ENCODE measurements around the gene C16orf92.
"Not testable (repeated sequence)": the region's sequence is repeated elsewhere in the genome, so short reads cannot be mapped to it uniquely, and the experiment has no call there.

The C16orf92 gene

DNA sequence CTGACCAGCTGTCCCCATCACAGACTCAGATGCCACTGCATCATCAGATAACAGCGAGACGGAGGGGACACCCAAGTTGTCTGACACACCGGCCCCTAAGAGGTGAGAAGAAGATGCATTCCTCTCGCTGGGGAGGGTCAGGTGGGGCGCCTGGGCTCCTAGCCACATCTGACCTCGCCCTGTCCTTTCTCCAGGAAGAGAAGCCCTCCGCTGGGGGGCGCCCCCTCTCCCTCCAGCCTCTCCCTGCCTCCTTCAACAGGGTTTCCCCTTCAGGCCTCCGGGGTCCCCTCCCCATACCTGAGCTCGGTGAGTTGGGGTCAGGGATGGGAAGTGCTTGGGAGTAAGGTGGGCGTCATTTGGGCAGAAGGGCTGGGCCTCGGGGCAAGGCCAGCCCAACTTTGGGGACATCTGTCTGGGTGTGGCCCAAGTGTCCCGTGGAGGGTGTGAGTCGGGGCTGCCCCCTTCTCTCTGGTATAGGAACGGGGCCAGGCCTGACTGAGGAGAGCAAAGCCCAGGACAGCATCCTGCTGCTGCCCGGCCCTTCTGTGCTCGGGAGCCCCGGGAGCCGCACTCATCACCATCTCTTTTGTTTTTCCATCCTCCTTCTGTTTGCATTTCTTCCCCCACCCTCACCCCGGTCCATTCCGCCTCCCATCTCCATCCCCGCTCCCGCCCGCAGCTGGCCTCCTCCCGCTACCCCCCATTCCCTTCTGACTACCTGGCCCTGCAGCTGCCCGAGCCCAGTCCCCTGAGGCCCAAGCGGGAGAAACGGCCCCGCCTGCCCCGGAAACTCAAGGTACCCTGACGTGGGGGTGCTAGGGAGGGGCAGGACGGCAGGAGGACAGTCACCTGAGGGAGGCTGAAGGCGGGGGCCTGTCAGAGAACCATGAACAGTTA lies 22.0 kb upstream of the C16orf92 start:
- intact Hi-C loops (cut with DNase I): no loop called here
- peak in 3 of 10 donors; percentile 59 to 71 (median 61) for DNase-seq

DNA sequence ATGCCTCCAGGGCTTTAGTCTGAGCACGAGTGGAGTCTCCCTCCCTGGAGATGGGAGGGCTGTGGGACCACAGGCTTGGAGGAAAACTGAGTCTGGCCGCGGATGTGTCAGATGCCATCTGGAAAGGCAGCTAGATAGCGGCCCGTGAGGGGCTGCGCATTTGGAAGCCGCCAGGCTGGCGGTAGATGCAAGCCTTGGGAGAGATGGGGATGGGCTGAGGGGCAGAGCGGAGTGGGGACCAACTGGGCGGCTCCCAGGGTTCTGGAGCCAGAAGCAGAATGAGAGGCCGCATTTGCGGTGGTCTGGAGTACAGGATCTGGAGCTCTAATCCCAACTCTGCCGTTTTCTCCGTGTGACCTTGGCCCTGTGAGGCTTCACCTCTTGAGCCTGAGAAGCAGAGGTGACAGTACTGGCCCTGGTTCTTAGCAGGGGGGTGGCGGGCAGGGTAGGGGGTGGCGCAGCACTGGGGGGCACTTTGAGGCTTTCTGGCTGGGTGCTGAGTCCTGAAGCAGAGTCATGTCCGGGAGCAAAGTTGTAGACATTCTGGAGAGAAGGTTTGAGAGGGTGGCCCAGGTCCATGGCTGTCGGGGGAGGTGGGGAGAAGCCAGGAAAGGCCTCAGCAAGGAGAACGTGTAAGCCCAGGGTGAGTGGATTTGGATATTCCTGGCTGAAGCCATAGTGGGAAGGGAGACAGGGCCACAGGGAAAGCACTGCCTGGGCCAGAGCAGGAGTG lies 20.2 kb upstream of the C16orf92 start:
- peak in 3 of 10 donors; percentile 25 to 63 (median 56) for DNase-seq
- intact Hi-C loops (cut with DNase I): no loop called here

DNA sequence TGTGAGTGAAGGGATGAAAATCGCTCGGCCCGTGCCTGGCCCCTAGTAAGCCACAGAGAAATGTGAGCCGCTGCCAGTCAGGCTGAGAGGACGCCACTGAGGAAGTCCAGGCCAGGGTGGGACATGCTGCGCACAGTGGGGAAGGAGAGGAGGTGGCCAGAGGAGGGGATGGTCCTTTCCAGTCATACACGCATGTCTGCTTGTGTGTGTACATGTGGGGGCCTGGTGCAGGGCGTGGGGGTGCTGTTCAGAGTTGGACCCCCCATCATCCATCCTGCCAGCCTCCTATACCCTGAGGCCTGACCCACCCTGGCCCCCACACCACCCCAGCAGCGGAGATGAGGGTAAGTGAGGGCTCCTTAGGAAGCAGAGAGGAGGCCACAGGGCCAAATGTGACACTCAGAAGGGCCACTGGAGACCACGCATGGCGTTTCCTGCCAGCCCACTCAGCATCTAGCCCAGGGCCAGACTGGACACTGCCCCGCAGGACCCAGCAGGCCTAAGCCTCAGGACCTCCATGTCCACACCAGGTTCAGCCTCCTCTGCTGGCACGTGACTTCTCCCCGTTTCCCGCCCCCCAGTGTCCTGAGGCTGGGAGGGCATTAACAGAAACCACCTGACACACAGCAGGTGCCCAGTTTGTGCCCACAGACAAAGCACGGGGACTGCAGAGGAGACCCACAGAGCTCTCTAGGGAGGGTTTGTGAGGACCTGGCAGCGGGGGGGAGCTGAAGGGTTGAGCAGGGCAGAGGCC lies 19.2 kb upstream of the C16orf92 start:
- peak in 3 of 10 donors; percentile 64 to 67 (median 65) for DNase-seq
- intact Hi-C loops (cut with DNase I): no loop called here

DNA sequence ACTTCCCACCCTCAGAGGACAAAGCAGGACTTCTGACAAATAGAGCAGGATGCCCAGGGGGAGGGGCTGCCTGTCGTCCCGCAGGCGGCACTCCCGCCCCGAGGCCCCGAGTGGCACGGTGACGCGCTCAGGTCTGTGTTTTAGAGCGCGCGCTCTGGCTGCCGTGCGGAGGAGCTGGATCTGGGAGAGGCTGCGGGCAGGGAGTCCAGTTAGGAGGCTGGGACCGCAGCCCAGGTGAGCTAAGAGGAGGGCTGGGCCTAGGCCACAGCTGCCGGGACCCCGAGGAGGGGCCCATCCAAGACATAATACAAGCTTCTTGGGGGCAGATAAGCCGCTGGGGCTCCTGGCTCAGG lies 18.6 kb upstream of the C16orf92 start:
- intact Hi-C loops (cut with DNase I): no loop called here
- DNase-seq: peak in 2 of 10 donors; percentile 81 to 85

DNA sequence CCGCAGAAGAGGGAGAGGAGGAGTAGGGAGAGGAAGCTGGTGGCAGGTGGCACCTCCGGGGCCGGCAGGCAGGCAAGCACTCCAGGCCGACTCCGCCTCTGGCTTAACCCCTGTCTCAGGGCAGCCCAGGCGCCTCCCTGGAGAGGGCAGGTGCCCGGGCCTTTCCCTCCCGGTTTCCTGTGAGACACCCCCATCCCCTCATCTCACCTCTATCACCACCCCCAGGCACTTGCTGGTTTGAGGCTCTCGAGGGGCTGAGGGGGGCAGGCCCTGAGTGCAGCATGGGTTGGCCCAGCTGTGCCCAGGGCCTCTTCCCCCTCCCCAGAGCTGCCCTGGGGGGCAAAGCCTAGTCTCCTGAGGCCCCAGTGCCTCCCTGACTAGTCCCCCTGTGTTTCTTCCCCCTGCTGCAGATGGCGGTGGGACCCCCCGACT lies 18.2 kb upstream of the C16orf92 start:
- DNase-seq: peak in 1 of 10 donors; percentile 73
- intact Hi-C loops (cut with DNase I): no loop called here

DNA sequence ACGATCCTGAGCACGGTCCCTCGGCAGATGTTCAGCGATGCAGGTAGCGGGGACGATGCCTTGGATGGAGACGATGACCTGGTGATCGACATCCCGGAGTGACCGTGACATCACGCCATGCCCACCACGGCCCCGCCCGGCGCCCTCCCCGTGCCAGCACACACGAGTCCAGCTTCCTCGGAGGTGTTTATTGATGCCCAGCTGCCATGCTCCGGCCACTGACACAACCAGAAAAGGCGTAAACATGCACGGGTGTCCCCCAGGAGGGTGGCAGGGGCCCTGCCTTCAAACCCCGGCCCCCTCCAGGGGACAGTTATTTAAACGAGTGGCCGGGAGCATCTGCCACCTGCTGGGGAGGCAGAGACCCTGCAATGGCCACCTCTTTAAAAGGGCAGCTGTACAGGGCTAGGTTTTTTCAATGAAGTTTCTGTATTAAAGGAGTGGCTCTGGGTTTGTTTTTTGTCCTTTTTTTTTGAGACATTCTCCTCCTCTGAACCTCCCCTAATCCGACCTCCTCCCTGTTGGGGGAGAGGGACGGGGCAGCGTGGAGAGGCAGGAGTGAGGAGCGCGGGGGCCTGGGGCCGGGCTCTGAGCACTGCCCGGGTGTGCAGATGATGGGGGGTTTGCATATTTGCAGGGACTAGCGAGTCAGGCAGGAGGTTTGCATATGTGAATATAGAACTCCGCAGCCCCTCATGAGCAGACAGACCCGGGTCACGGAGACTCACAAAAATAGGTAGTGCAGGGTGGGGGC lies 17.5 kb upstream of the C16orf92 start:
- DNase-seq: peak in 4 of 10 donors; percentile 35 to 85 (median 80)
- intact Hi-C loops (cut with DNase I): no loop called here

DNA sequence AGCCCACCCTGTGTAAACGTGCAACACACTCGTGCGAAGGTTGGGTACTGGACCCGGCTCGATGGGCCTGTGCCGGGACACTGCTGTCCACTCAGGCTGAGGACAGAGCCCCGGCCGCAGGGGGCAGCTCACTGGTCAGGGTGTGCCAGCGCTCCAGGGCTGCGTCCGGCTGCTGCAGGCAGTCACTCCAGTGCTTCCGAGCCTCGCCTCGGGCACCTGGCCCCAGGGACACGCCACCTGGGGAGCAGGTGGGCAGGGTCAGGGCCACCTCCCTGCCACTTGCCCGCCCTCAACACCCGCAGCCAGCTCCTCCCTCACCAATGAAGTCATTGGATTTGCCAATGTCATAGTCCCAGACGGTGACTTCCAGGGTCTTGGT lies 16.9 kb upstream of the C16orf92 start:
- intact Hi-C loops (cut with DNase I): no loop called here
- peak in 2 of 10 donors; percentile 56 to 85 for DNase-seq

DNA sequence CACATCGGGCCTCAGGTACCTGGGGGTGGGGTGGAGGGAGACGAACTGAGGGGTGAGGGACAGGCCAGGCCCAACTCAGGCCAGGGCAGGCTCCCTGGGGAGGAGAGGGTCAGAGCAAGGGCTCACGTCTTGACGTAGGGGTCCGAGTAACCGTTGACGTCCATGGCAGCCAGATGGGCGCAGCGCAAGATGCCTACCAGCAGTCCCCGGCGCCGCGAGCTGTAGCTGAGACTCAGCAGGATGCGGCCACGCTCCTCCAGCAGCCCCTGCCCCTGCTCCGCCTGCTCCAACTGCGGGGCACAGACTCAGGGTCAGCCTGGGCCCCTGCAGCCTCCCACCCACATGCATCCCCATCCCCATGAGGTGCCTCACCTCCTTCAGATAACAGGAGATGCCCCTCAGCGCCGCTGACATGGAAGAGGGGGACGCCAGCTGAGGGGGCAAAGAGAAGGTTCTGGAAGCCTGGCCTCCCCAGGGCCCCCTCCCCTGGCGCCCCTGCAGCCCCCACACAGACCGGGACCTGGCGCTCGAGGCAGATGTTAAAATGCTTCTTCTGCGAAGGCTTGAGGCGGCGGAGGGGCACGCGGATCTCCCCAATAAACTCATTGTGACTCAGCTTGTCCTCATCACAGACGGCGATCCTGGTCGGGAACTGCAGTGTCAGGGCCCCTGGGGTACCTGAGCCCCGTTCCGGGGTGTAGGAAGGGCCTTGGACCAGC lies 16.2 kb upstream of the C16orf92 start:
- DNase-seq: peak in 2 of 10 donors; percentile 55 to 77
- intact Hi-C loops (cut with DNase I): no loop called here

DNA sequence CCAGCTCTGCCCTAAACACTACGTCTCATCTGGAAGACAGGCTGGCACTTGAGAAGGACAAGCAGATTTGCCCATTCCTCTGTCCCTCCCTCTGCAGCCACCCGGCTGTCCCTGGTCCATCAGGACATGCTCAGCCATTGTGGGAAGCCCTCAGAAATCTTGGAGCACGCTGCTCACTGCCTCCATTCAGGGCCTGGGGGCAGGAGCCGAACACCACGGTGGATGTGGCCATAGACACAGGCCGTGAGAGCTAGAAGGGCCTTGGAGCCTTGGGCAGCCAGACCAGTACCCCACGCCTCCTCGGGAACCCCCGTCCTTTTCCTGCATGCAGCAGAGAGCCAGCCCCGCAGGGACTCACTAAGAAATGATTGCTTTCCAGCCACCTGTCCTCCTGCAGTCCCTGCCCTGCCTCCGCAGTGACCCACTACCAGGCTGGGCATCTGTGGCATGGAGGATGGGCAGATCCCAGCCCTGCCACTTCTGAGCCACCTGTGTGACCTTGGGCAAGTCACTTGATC lies 15.6 kb upstream of the C16orf92 start:
- no peak for DNase-seq
- intact Hi-C loops (cut with DNase I): no loop called here

DNA sequence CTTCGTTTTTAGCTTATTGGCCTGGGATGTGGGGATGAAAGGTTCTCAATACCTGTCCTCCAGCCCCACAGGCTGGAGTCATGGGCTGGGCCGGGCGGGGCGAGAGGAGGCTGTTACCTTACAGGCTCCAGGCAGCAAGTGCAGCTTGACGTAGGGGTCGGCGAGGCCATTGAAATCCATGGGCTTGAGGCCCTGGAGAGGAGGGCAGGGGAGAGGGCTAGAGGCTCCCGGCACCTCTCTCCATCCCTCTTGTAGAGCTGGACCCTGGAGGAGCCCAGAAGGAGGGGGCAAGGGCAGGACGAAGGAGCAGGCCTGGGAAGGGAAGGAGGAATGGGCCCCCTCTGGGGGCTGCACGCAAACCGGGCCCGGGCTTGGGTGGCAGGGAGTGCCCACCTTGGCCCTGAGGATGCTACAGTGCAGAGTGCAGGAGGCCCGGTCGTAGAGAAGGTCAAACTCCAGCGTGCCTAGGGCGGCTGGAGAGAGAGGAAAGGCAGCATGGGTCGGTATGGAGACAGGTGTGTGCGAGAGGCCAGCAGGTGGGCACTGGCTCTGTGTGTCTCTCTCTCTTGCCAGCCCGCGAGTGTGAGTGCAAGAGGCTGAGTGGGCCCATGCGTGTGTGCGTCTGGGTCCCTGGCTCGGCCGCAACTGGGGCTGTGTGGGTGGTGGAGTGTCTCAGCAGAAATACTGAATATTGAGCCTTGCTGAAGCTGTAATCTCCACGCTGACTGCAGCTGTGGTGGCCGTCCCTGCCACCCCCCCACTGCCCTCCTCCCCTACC lies 13.7 kb upstream of the C16orf92 start:
- intact Hi-C loops (cut with DNase I): no loop called here
- DNase-seq: peak in 2 of 10 donors; percentile 42 to 88

DNA sequence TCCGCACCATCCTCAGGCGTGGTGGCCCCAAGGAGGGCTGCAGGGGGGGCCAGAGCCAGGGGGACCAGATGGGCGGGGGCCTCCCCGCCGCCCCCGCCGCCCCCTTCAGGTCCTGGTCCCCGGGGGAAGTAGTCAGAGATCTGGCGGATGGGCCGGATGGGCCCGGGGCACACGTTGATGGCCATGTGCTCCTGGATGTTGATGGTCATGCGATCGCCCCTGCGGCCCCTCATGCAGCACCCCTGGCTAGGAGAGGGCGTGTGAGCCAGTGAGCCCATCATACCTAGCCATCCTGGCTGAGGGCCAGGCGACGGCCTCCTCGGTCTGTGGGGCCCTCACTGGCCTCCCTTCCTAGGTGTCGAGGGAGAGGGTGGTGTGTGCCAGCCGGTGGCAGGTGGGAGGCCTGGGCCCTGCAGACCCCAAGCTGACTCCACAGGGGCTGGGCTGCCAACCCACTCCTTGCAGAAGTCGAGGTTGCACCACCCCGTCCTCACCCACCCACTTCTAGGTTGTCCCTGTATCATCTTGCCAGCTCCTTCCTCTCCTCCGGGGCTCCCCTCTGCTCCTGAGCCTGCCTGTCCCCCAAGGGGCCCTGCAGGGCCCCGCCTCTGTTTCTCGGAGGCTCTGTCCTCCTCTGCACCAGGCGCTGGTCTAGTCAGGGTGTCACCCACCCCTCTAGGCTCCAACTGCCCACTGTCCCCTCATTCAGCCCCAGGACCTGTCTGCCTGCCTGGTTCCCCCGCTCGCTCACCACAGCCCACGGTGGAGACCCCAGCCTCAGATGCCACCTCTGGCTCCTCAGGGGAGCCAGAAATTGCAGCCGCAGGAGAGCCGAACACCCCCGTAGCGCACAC lies 12.8 kb upstream of the C16orf92 start:
- DNase-seq: peak in 2 of 10 donors; percentile 77 to 85
- intact Hi-C loops (cut with DNase I): no loop called here

DNA sequence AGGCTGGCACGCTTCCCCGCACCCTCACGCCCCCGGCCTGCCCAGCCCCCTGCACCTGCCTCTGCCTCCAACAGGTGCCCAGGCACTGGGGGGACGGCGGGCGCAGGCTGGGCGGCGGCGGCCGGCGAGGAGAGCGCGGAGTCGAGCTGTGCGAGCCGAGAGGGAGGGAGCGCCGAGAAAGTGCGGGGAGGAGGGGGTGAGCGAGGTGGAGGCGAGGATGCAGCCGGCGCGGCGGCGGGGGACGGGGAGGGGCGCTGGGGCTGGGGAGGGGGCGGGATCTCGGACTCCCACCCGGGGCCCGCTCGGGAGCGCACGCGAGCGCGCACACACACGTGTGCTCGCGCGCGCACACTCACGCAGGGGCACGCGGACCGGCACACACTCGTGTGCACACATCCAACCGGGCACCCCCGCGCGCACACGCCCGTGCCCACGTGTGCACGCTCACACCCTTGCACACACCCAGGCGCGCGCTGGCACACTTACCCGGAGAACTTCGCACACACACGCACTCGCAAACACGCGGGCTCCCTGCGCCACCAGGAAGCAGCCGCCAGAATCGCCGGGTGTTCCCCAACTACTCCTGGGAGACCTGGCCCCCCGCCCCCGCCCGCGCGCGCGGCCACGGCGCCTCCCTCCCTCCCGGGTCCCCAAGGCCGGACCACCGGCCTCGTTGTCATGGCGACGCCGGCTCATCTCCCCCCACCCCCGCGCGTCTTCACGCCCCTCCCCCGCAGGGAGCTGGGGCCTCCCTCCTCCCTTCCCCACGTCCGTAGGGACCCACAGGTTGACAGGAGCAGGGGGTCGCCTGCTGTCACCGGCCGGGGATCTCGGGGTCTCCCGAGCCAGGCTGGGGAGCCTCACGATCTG lies 11.9 kb upstream of the C16orf92 start, which contains the start of gene DOC2A:
TSS of gene DOC2A (minus strand) at position 184 of the 870 bp plus-strand sequence. CDS start 805 bp downstream, outside the sequence.
- intact Hi-C loops (cut with DNase I): no loop called here
- peak in 4 of 10 donors; percentile 46 to 88 (median 86) for DNase-seq

DNA sequence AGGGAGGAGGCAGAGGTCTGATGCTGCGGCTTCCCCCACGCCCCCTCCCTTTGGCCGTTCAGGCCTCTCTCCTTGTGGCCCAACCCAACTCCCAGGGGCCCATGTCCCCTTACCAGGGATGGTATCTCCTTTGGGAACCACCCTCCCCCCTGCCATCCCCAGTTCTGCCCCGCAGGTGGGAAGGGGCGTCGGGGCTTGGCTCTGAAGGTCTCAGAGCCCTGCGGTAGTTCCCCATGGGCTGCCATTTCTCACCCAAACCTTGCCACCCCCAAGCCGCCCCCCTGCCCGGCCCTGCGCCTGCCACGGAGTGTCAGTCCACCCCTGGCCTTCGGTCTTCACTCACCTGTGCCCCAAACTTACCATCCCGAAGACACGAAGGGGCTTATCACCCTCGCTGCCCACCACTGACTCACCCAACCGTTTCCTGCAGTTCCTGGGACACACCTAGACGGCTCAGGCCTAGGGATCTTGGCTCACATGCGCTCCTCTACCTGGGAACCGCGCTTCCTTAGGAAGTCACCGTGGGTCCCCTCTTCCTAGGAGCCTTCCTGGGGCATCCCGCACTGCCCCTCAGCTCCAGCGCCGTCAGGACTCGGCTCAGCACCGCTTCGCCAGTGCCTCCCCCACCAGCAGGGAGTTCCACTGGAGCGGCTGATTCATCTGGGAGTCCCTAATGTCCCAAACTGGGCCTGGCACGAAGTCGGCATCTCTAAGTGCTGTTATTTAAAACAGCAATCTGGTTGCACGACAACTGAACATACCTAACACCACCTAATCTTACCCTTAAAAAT lies 11.1 kb upstream of the C16orf92 start:
- intact Hi-C loops (cut with DNase I): no loop called here
- peak in 1 of 10 donors; percentile 85 for DNase-seq

DNA sequence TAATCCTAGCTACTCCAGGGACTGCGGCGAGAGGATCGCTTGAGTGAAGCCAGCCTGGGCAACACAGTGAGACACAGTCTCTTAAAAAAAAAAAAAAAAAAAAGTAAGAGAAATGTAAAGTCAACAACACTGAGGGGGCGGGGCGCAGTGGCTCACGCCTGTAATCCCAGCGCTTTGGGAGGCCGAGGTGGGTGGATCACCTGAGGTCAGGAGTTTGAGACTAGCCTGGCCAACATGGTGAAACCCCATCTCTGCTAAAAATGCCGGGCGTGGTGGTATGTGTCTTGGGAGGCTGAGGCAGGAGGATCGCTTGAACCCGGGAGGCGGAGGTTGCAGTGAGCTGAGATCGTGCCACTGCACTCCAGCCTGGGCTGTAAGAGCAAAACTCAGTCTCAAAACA lies 10.4 kb upstream of the C16orf92 start:
- intact Hi-C loops (cut with DNase I): not testable (repeated sequence)

DNA sequence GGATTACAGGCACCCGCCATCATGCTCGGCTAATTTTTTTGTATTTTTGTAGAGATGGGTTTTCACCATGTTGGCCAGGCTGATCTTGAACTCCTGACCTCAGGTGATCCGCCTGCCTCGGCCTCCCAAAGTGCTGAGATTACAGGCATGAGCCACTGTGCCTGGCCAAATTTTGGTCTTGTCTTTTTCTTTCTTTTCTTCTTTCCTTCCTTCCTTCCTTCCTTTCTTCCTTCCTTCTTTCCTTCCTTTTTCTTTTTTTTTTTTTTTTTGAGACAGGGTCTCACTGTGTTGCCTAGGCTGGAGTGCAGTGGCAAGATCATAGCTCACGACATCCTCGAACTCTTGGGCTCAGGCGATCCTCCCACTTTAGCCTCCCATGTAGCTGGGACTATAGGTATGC lies 7.5 kb upstream of the C16orf92 start:
- DNase-seq; intact Hi-C loops (cut with DNase I): not testable (repeated sequence)

More for the DNA sequence above, 10.4 kb upstream of the C16orf92 start:
- DNase-seq: peak in 1 of 10 donors; percentile 66

Measured in posterior cingulate gyrus (tissue), 11 donors.